Endodermal cell (in vitro differentiated cells): Measurements from ENCODE around the gene ANP32B. TPM values are rescaled to one million over a fixed set of nuclear protein-coding genes. Genes with fewer than 3 reads are reported as not detected.
A peak's percentile ranks its signal among the peaks of the same experiment; 100 is the strongest.

ENCODE experiments used
- DNase-seq: peaks from one replicate; pipeline ENCODE4 v3.0.0-alpha.2; 2017
- H3K27ac ChIP-seq: 2 replicates; pipeline ENCODE4 v1.5.1; 2013; ENCODE audit warnings: mild to moderate bottlenecking, low read depth, low read length, moderate library complexity
- H3K27me3 ChIP-seq: 2 replicates; pipeline ENCODE4 v1.6.1; 2013; ENCODE audit warnings: mild to moderate bottlenecking, low read length, moderate library complexity; ENCODE audit not compliant: insufficient read depth, control insufficient read depth, poor library complexity, severe bottlenecking
- H3K36me3 ChIP-seq: 2 replicates; pipeline ENCODE4 v1.7.0; 2013; ENCODE audit warnings: mild to moderate bottlenecking, low read length, moderate library complexity; ENCODE audit not compliant: control insufficient read depth, insufficient read depth
- H3K4me1 ChIP-seq: one replicate; pipeline ENCODE4 v1.7.0; 2013; ENCODE audit warnings: low read length; ENCODE audit not compliant: control insufficient read depth, insufficient read depth
- H3K4me3 ChIP-seq: 2 replicates; pipeline ENCODE4 v1.5.1; 2013; ENCODE audit warnings: mild to moderate bottlenecking, low read length, moderate library complexity
- H3K9ac ChIP-seq: 2 replicates; pipeline ENCODE4 v1.6.1; 2013; ENCODE audit warnings: mild to moderate bottlenecking, low read length, moderate library complexity; ENCODE audit not compliant: poor library complexity, severe bottlenecking; ENCODE audit errors: extremely low read depth
- H3K9me3 ChIP-seq: 2 replicates; pipeline ENCODE4 v1.6.1; 2013; ENCODE audit warnings: mild to moderate bottlenecking, low read length, moderate library complexity; ENCODE audit not compliant: control insufficient read depth
- H3K27ac Mint-ChIP-seq: 2 replicates; pipeline ENCODE4 v1.8.0; 2020; ENCODE audit warnings: mixed read lengths
- H3K27me3 Mint-ChIP-seq: 2 replicates; pipeline ENCODE4 v1.8.0; 2021; ENCODE audit warnings: mild to moderate bottlenecking, mixed read lengths; ENCODE audit not compliant: insufficient read depth
- H3K36me3 Mint-ChIP-seq: 2 replicates; pipeline ENCODE4 v1.8.0; 2020; ENCODE audit warnings: low read depth, mixed read lengths
- H3K4me1 Mint-ChIP-seq: 2 replicates; pipeline ENCODE4 v1.8.0; 2020; ENCODE audit warnings: mixed read lengths
- H3K4me3 Mint-ChIP-seq: 2 replicates; pipeline ENCODE4 v1.8.0; 2020; ENCODE audit warnings: mild to moderate bottlenecking, moderate library complexity, mixed read lengths
- H3K9me3 Mint-ChIP-seq: 2 replicates; pipeline ENCODE4 v1.8.0; 2020; ENCODE audit warnings: mild to moderate bottlenecking, mixed read lengths
- WGBS, 2 experiments: methylation state at CpG; one replicate each; pipeline versions ENCODE4 v1.1.5 to v1.1.7; 2013; ENCODE audit warnings: missing lambda C conversion rate in 2 of 2, mixed read lengths in 1 of 2; ENCODE audit not compliant: insufficient coverage in 1 of 2, insufficient read length in 1 of 2; 5-methylcytosine and 5-hydroxymethylcytosine counted together
- total RNA-seq, 2 donors: library from RNA; stranded (reverse); fragmentation: NEBNext Ultra II Directional in 1 of 2; extraction: Animal tissue kit (Norgen Biotek cat#: 25700) in 1 of 2; gene quantifications; 2 replicates in 1 of 2; 3 replicates in 1 of 2; pipeline ENCODE4 v1.2.1, GENCODE V29; 2021
- TF ChIP-seq, protein P1 (sequence below): fragments of 200-600 bp; sonication (generic); conservative IDR thresholded peaks from 2 replicates; pipeline ENCODE4 v1.5.0; 2021; ENCODE audit warnings: antibody characterized with exemption, mild to moderate bottlenecking

Gene ANP32B
- total RNA-seq, 2 donors from 2014 or later = 155 to 191 TPM

DNA sequence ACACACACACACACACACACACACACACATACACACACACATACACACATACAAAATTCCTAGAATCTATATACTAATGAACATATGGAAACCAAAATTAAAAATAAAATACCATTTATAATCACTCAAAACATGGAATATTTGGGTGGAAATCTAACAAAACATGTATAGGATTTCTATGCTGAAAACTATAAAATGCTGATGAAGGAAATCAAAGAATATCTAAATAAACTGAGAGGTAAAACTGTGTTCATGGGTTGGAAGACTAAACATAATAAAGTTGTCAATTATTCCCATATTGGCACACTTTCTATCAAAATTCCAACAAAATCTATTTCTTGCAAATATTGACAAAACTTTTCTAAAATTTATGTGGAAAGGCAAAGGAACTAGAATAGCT, 48.0 kb downstream of the ANP32B start:
- no peaks in the 10 kb centered on the region for H3K27me3 ChIP-seq
- DNase-seq = no peak
- no peak overlapping the region for H3K4me3 ChIP-seq
- H3K36me3 ChIP-seq = no peaks in the 10 kb centered on the region
- peaks cover 3% of the 10 kb centered on the region for H3K36me3 Mint-ChIP-seq
- no peak overlapping the region for H3K9ac ChIP-seq
- H3K27ac ChIP-seq = no peak overlapping the region
- no peaks in the 10 kb centered on the region for H3K9me3 Mint-ChIP-seq
- no peaks in the 10 kb centered on the region for H3K4me1 Mint-ChIP-seq
- H3K9me3 ChIP-seq = no peaks in the 10 kb centered on the region
- TF ChIP-seq, protein P1, sequence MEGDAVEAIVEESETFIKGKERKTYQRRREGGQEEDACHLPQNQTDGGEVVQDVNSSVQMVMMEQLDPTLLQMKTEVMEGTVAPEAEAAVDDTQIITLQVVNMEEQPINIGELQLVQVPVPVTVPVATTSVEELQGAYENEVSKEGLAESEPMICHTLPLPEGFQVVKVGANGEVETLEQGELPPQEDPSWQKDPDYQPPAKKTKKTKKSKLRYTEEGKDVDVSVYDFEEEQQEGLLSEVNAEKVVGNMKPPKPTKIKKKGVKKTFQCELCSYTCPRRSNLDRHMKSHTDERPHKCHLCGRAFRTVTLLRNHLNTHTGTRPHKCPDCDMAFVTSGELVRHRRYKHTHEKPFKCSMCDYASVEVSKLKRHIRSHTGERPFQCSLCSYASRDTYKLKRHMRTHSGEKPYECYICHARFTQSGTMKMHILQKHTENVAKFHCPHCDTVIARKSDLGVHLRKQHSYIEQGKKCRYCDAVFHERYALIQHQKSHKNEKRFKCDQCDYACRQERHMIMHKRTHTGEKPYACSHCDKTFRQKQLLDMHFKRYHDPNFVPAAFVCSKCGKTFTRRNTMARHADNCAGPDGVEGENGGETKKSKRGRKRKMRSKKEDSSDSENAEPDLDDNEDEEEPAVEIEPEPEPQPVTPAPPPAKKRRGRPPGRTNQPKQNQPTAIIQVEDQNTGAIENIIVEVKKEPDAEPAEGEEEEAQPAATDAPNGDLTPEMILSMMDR = no peak
- no peaks in the 10 kb centered on the region for H3K4me1 ChIP-seq
- no peak overlapping the region for H3K4me3 Mint-ChIP-seq
- peaks cover 17% of the 10 kb centered on the region for H3K27me3 Mint-ChIP-seq
- no peak overlapping the region for H3K27ac Mint-ChIP-seq

GRCh38 chr9:98031935-98032334, 48.8 kb downstream of the ANP32B start:
- 79 to 100% methylated on average over 1 of the region's 1 CpG for WGBS, 2 experiments
- no peak overlapping the region for H3K9ac ChIP-seq
- H3K36me3 ChIP-seq = no peaks in the 10 kb centered on the region
- Mint-ChIP-seq H3K36me3 (no peaks in the 10 kb centered on the region), H3K4me3 (no peak overlapping the region), H3K27me3 (peaks cover 20% of the 10 kb centered on the region), H3K9me3 (no peaks in the 10 kb centered on the region), H3K4me1 (no peaks in the 10 kb centered on the region), H3K27ac (no peak overlapping the region)
- no peak overlapping the region for H3K4me3 ChIP-seq
- no peaks in the 10 kb centered on the region for H3K27me3 ChIP-seq
- H3K9me3 ChIP-seq = no peaks in the 10 kb centered on the region
- TF ChIP-seq, protein P1 = no peak
- H3K27ac ChIP-seq = no peak overlapping the region
- no peak for DNase-seq
- no peaks in the 10 kb centered on the region for H3K4me1 ChIP-seq

DNA sequence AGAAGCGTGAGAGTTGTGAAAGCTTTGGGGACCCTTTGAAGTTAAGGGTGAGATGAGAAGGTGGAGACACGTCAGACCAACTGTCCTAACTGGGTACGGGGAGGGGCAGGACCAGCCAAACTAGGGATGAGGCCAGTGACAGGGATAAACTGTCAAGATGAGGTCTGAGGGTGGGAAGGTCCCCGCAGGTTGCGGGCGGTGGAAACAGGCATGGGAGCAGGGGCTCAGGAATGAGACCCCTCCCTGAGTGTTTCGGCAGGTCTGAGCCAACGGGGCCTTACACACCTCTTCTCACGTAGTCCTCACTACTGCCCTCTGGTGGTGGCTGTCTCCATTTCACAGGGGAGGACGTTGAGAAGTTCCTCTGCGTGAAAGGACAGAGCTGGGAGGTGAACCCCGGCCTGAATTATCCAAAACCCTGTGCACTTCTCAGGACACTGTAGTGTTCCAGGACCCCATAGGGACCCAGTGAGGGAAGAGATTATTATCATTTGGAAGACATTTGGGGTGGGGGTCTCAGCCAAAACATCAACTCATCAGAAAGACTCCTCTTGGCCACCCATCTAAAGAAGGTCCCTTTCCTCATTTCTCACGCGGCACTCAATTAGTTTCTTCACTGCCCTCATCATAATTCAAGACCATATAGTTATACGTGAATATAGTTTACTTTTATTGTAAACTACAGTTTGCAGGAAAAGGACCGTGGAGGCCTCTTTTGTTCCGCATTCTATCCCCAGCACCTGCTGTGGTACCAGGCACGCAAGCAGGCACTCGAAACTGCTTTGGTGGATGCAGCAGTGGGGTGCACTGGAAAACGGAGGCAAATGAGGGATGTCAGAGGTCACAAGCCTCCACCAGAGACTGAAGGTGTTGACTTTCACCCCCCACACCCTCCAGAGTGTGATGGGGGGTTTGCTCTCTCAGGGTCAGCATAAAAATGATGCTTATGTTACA, 51.7 kb downstream of the ANP32B start:
- Mint-ChIP-seq H3K36me3 (no peaks in the 10 kb centered on the region), H3K4me1 (no peaks in the 10 kb centered on the region), H3K9me3 (no peaks in the 10 kb centered on the region), H3K27me3 (peaks cover 26% of the 10 kb centered on the region), H3K27ac (peak overlapping the region; percentile 27), H3K4me3 (no peak overlapping the region)
- H3K36me3 ChIP-seq = no peaks in the 10 kb centered on the region
- no peak overlapping the region for H3K27ac ChIP-seq
- H3K4me3 ChIP-seq = no peak overlapping the region
- TF ChIP-seq, protein P1 = peak; percentile 91
- no peaks in the 10 kb centered on the region for H3K9me3 ChIP-seq
- DNase-seq = peak; percentile 94
- 50 to 52% methylated on average over 15 to 20 of the region's 20 CpGs for whole genome bisulfite sequencing, 2 experiments
- H3K4me1 ChIP-seq = no peaks in the 10 kb centered on the region
- H3K9ac ChIP-seq = no peak overlapping the region
- H3K27me3 ChIP-seq = peaks cover 4% of the 10 kb centered on the region
